H1 (cell line): Measurements from ENCODE around the gene NEDD4L. TPM values are rescaled to one million over a fixed set of nuclear protein-coding genes. Genes with fewer than 3 reads are reported as not detected.

Experiments
- CTCF ChIA-PET: fragments of 300-600 bp; sonication (Branson Sonifier 250); formaldehyde crosslinking; loops from one replicate; lab custom pipeline; 2021; ENCODE audit not compliant: partially characterized antibody; lab: Charles Lee
- POLR2A ChIA-PET: fragments of 300-600 bp; sonication (Branson Sonifier 250); formaldehyde crosslinking; loops from one replicate; lab custom pipeline; 2021; ENCODE audit warnings: inconsistent platforms; ENCODE audit not compliant: partially characterized antibody; lab: Charles Lee
- DNase-seq, 2 experiments: peaks; one replicate each; pipeline versions ENCODE4 v3.0.0 to v3.0.0-alpha.2; 2010 to 2022; ENCODE audit warnings: low spot score in 2 of 2, low read depth in 1 of 2, mixed read lengths in 1 of 2
- FAIRE-seq: peaks from 2 replicates; lab custom pipeline; 2011; peaks lifted over from hg19 to GRCh38; lab: Jason Lieb, UNC
- H2AFZ ChIP-seq: 2 replicates; pipeline ENCODE4 v1.8.1; 2012; ENCODE audit warnings: low read length, inconsistent platforms
- H2AK5ac ChIP-seq: 2 replicates; pipeline ENCODE4 v1.6.1; 2013; ENCODE audit warnings: low read depth, low read length
- H2BK120ac ChIP-seq: replicated peaks from 2 replicates; pipeline ENCODE3; 2013; ENCODE audit warnings: low read depth, low read length, inconsistent platforms
- H2BK12ac ChIP-seq: 2 replicates; pipeline ENCODE4 v1.6.1; 2013; ENCODE audit warnings: low read depth, low read length
- H2BK15ac ChIP-seq: 2 replicates; pipeline ENCODE4 v1.6.1; 2013; ENCODE audit warnings: low read length
- H2BK20ac ChIP-seq: 2 replicates; pipeline ENCODE4 v1.6.1; 2013; ENCODE audit warnings: low read length
- H2BK5ac ChIP-seq: 2 replicates; pipeline ENCODE4 v1.6.1; 2013; ENCODE audit warnings: low read depth, low read length
- H3K14ac ChIP-seq: 2 replicates; pipeline ENCODE4 v1.6.1; 2013; ENCODE audit warnings: inconsistent platforms; ENCODE audit not compliant: insufficient read length
- H3K18ac ChIP-seq: 2 replicates; pipeline ENCODE4 v1.6.1; 2013; ENCODE audit warnings: low read length; ENCODE audit errors: extremely low read depth
- H3K23ac ChIP-seq: 2 replicates; pipeline ENCODE4 v1.6.1; 2013; ENCODE audit warnings: inconsistent platforms; ENCODE audit not compliant: insufficient read length
- H3K23me2 ChIP-seq: 2 replicates; pipeline ENCODE4 v1.6.1; 2013; ENCODE audit warnings: low read depth, low read length
- H3K27ac ChIP-seq: 2 replicates; pipeline ENCODE4 v1.6.1; 2011; ENCODE audit warnings: low read depth, low read length, inconsistent platforms
- H3K27me3 ChIP-seq, 4 experiments: replicated peaks in 1 of 4; 1 replicate in 1 of 4; 2 replicates in 3 of 4; pipeline versions ENCODE4 v1.6.1 to v1.8.1; 2011 to 2013; ENCODE audit warnings: low read length in 3 of 4, mild to moderate bottlenecking in 3 of 4, inconsistent platforms in 2 of 4, mixed read lengths in 2 of 4, moderate library complexity in 1 of 4; ENCODE audit not compliant: control insufficient read depth in 3 of 4, insufficient read depth in 3 of 4; ENCODE audit errors: extremely low read depth in 1 of 4
- H3K36me3 ChIP-seq, 4 experiments: 2 replicates each; pipeline versions ENCODE4 v1.6.1 to v1.8.1; 2011 to 2013; ENCODE audit warnings: mild to moderate bottlenecking in 4 of 4, low read length in 3 of 4, moderate library complexity in 2 of 4, control low read depth in 1 of 4, inconsistent platforms in 1 of 4; ENCODE audit not compliant: insufficient read depth in 4 of 4, control insufficient read depth in 2 of 4
- H3K4ac ChIP-seq: replicated peaks from 2 replicates; pipeline ENCODE3; 2013; ENCODE audit warnings: low read length, low read depth, mixed read lengths, inconsistent platforms; ENCODE audit not compliant: insufficient read length
- H3K4me1 ChIP-seq, 4 experiments: replicated peaks in 1 of 4; 1 replicate in 1 of 4; 2 replicates in 3 of 4; pipeline versions ENCODE4 v1.6.1 to v1.8.1; 2011 to 2013; ENCODE audit warnings: low read length in 3 of 4, inconsistent platforms in 2 of 4, mixed read lengths in 1 of 4; ENCODE audit not compliant: insufficient read depth in 4 of 4, control insufficient read depth in 3 of 4
- H3K4me2 ChIP-seq, 2 experiments: 2 replicates each; pipeline versions ENCODE4 v1.6.1 to v1.8.1; 2011 to 2013; ENCODE audit warnings: low read depth in 2 of 2, low read length in 2 of 2, control low read depth in 1 of 2, inconsistent platforms in 1 of 2, mild to moderate bottlenecking in 1 of 2; ENCODE audit not compliant: insufficient read depth in 1 of 2
- H3K4me3 ChIP-seq, 4 experiments: fragments of 200-600, 300-600 bp in 1 of 4; sonication (generic), shearing (Covaris generic), sonication (Bioruptor Twin) in 1 of 4; 2 replicates each; pipeline versions ENCODE4 v1.5.1 to v1.8.1; 2011 to 2016; ENCODE audit warnings: low read length in 4 of 4, low read depth in 3 of 4, control low read depth in 2 of 4, inconsistent platforms in 2 of 4, mild to moderate bottlenecking in 2 of 4, mixed read lengths in 1 of 4, moderate library complexity in 1 of 4; ENCODE audit not compliant: insufficient read depth in 2 of 4; ENCODE audit errors: extremely low read depth in 1 of 4
- H3K56ac ChIP-seq: replicated peaks from 2 replicates; pipeline ENCODE3; 2013; ENCODE audit warnings: low read depth, mild to moderate bottlenecking, mixed read lengths, low read length, inconsistent platforms; ENCODE audit not compliant: insufficient read length
- H3K79me1 ChIP-seq: 2 replicates; pipeline ENCODE4 v1.6.1; 2013; ENCODE audit warnings: low read depth, low read length, control low read depth
- H3K79me2 ChIP-seq, 2 experiments: 2 replicates each; pipeline versions ENCODE4 v1.6.1 to v1.8.1; 2012 to 2013; ENCODE audit warnings: low read length in 2 of 2, mild to moderate bottlenecking in 2 of 2, inconsistent platforms in 1 of 2; ENCODE audit not compliant: insufficient read depth in 2 of 2, control insufficient read depth in 1 of 2
- H3K9ac ChIP-seq, 4 experiments: replicated peaks in 1 of 4; 1 replicate in 1 of 4; 2 replicates in 3 of 4; pipeline versions ENCODE4 v1.6.1 to v1.8.1; 2011 to 2013; ENCODE audit warnings: low read depth in 3 of 4, low read length in 3 of 4, control low read depth in 2 of 4, mild to moderate bottlenecking in 2 of 4, moderate library complexity in 2 of 4, inconsistent platforms in 1 of 4; ENCODE audit errors: extremely low read depth in 1 of 4
- H3K9me3 ChIP-seq, 2 experiments: 2 replicates each; pipeline versions ENCODE4 v1.6.1 to v1.8.1; 2012 to 2013; ENCODE audit warnings: mild to moderate bottlenecking in 2 of 2, moderate library complexity in 2 of 2, control low read depth in 1 of 2, inconsistent platforms in 1 of 2, low read depth in 1 of 2, low read length in 1 of 2, mixed read lengths in 1 of 2; ENCODE audit not compliant: insufficient read depth in 2 of 2
- H4K20me1 ChIP-seq, 2 experiments: replicated peaks in 1 of 2; 2 replicates each; pipeline versions ENCODE3 to v1.8.1; 2011 to 2013; ENCODE audit warnings: inconsistent platforms in 2 of 2, low read length in 2 of 2, mild to moderate bottlenecking in 1 of 2; ENCODE audit not compliant: insufficient read depth in 2 of 2, control insufficient read depth in 1 of 2
- H4K5ac ChIP-seq: 2 replicates; pipeline ENCODE4 v1.6.1; 2013; ENCODE audit warnings: low read length, low read depth, mixed read lengths, inconsistent platforms; ENCODE audit not compliant: insufficient read length
- H4K8ac ChIP-seq: 2 replicates; pipeline ENCODE4 v1.8.0; 2013; ENCODE audit warnings: mild to moderate bottlenecking, moderate library complexity, low read length, inconsistent platforms; ENCODE audit not compliant: insufficient read depth; ENCODE audit errors: extremely low read depth
- H4K91ac ChIP-seq: replicated peaks from 2 replicates; pipeline ENCODE3; 2013; ENCODE audit warnings: low read length, mixed read lengths, inconsistent platforms; ENCODE audit not compliant: insufficient read length
- WGBS, 2 experiments: shearing (Covaris generic) in 1 of 2; methylation state at CpG; one replicate each; pipeline versions ENCODE4 v1.1.6 to v1.1.7; 2013 to 2015; ENCODE audit warnings: low lambda C conversion rate in 2 of 2, mixed read lengths in 2 of 2, inconsistent platforms in 1 of 2, low coverage in 1 of 2, missing lambda C conversion rate in 1 of 2; ENCODE audit not compliant: insufficient replicate concordance in 2 of 2, insufficient coverage in 1 of 2, insufficient read length in 1 of 2; ENCODE audit errors: extremely low coverage in 1 of 2, missing lambda C conversion rate in 1 of 2; 5-methylcytosine and 5-hydroxymethylcytosine counted together
- polyA plus RNA-seq, 7 experiments: library from polyadenylated mRNA; depleted of rRNA in 3 of 7; stranded (reverse) in 5 of 7; unstranded in 2 of 7; fragments of >200 nt in 5 of 7; fragments of 200-250 nt in 2 of 7; gene quantifications; 1 replicate in 5 of 7; 2 replicates in 1 of 7; 4 replicates in 1 of 7; pipeline versions ENCODE4 v1.2.1 to v1.2.3, GENCODE V29; 2011 to 2013; ENCODE audit warnings: missing spikeins in 2 of 7, mixed read lengths in 2 of 7
- total RNA-seq: library from RNA; stranded (reverse); fragmentation: NEBNext Ultra II Directional; extraction: Animal tissue kit (Norgen Biotek cat#: 25700); gene quantifications from 2 replicates; pipeline ENCODE4 v1.2.1, GENCODE V29; 2021

The NEDD4L gene
- total and polyA plus RNA-seq, 2 of the 8 experiments (the other 6 are each of a cell fraction or from before 2014, with no cell fraction given), result 37.3 to 69.8 TPM

GRCh38 chr18:58196164-58196563 lies 152.1 kb downstream of the NEDD4L start:
- Histone ChIP-seq H3K4me3 (peak overlapping the region in 3 of 4 experiments; percentile 67 to 72 (median 70); a peak in 3 of 8 replicates), H3K4me2 (peak overlapping the region; percentile 83 to 94), H4K5ac (no peak overlapping the region), H4K20me1 (peaks cover 0 to 2% of the 10 kb centered on the region in 2 experiments), H4K91ac (no peak overlapping the region), H2BK15ac (no peak overlapping the region), H3K4me1 (peaks cover 14 to 25% (median 23%) of the 10 kb centered on the region in 4 experiments), H3K23ac (no peak overlapping the region), H3K36me3 (no peaks in the 10 kb centered on the region; a peak in 2 of 8 replicates), H3K9me3 (no peaks in the 10 kb centered on the region), H3K79me1 (peaks cover 6% of the 10 kb centered on the region; the same call in 1 of the 2 replicates), H3K27ac (no peak overlapping the region), H3K14ac (no peak overlapping the region), H2BK120ac (no peak overlapping the region), H2BK20ac (no peak overlapping the region), H3K9ac (no peak overlapping the region; a peak in 1 of 7 replicates), H2AK5ac (no peak overlapping the region), H2AFZ (no peak overlapping the region), H3K56ac (no peak overlapping the region), H4K8ac (no peak overlapping the region), H2BK5ac (no peak overlapping the region), H3K4ac (no peak overlapping the region), H3K79me2 (peaks cover 0 to 62% of the 10 kb centered on the region in 2 experiments; a peak in 3 of 4 replicates), H2BK12ac (no peak overlapping the region), H3K18ac (no peak overlapping the region), H3K27me3 (no peaks in the 10 kb centered on the region), H3K23me2 (no peaks in the 10 kb centered on the region; the same call in 1 of the 2 replicates)
- ChIA-PET POLR2A (interaction anchor here (1.1 to 1.4 kb wide), 2 partner anchors 25 to 32 kb away, joined by 3 to 4 read pairs; no protein-coding TSS in a partner anchor), CTCF (interaction anchor here (0.6 to 12.2 kb wide), 11 partner anchors 9 to 845 kb away, joined by 3 to 103 read pairs (median 5); no protein-coding TSS in a partner anchor)
- FAIRE-seq (no peak), DNase-seq (no peak)
- 9% methylated on average over 3 of the region's 3 CpGs; no CpG with 5 or more reads in 1 of the 2 experiments for WGBS, 2 experiments
